GM12878 (cell line): Measurements from ENCODE around the gene FSTL4.

Experiments used
- CBX5 ChIP-seq: sonication (generic); IDR thresholded peaks from 2 replicates; pipeline ENCODE4 v1.6.1; 2016; ENCODE audit warnings: low read depth, moderate library complexity, mild to moderate bottlenecking, inconsistent platforms
- CEBPB ChIP-seq, 2 experiments: fragments of 150-350 bp in 1 of 2; IDR thresholded peaks; 2 replicates each; pipeline ENCODE4 v1.6.1; 2012 to 2014; ENCODE audit warnings: low read depth in 2 of 2, low read length in 2 of 2, borderline replicate concordance in 1 of 2, inconsistent platforms in 1 of 2
- EGR1 ChIP-seq, 2 experiments: IDR thresholded peaks; 1 replicate in 1 of 2; 2 replicates in 1 of 2; pipeline ENCODE4 v1.6.1; 2011 to 2012; ENCODE audit warnings: low read depth in 2 of 2, low read length in 2 of 2, borderline replicate concordance in 1 of 2, mild to moderate bottlenecking in 1 of 2, moderate library complexity in 1 of 2
- GABPA ChIP-seq: IDR thresholded peaks from 2 replicates; pipeline ENCODE4 v1.6.1; 2014; ENCODE audit warnings: antibody characterized with exemption, low read depth, mild to moderate bottlenecking, inconsistent platforms
- MXI1 ChIP-seq: fragments of 150-350 bp; IDR thresholded peaks from 2 replicates; pipeline ENCODE4 v1.6.1; 2011; ENCODE audit warnings: low read depth, mild to moderate bottlenecking, inconsistent platforms, low read length, improper control_type of control experiment
- NR2C2 ChIP-seq: IDR thresholded peaks from 2 replicates; pipeline ENCODE4 v1.6.1; 2011; ENCODE audit warnings: borderline replicate concordance, low read depth; ENCODE audit not compliant: control insufficient read depth, insufficient read length
- TAF1 ChIP-seq: IDR thresholded peaks from 2 replicates; pipeline ENCODE4 v1.6.1; 2011; ENCODE audit warnings: mild to moderate bottlenecking, low read depth, low read length, borderline replicate concordance
- TF ChIP-seq, protein P1 (sequence below), 3 experiments: IDR thresholded peaks in 2 of 3; conservative IDR thresholded peaks in 1 of 3; 2 replicates each; pipeline ENCODE4 v1.5.1; 2011; ENCODE audit warnings: low read depth in 3 of 3, low read length in 3 of 3, mild to moderate bottlenecking in 3 of 3, control low read depth in 2 of 3, moderate library complexity in 2 of 3, inconsistent platforms in 1 of 3, mixed read lengths in 1 of 3; ENCODE audit not compliant: control insufficient read depth in 2 of 3, insufficient read depth in 1 of 3; ENCODE audit errors: extremely low read depth in 1 of 3

DNA sequence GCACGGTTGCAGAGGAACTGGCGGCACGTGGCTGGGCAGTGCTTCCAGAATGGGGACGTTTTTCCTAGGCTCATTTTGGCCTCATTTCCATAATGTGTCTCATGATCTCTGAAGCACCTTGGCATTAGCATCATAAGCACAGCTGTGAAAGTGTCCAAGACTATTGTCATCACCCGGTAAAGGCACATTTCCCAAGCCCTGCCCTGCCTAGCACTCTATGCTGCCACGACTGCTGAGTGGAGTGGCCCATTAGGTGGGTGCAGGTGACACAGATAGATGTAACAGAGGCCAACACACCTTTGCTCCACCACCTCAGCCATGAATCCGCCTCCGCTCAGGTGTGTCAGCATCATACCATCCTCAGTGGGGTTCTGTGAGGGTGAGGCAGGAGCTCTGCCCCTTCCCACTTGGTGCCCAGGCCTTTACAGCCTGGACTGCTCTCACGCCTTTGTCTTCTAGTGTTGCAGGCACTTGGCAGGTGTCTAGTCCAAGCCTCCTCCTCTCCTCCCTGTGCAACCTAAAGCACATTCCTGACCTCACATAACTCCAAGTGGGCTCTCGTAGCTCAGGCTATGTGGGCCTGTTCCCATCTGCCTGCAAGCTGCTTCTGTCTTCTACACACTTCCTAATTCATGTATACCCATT is 213.0 kb downstream of the FSTL4 start:
- no peak for TF ChIP-seq CEBPB (IDR thresholded peaks at IDR 0.05; ENCODE audit: borderline replicate concordance in 1 of 2, low read depth in 2 of 2, low read length in 2 of 2)
- TF ChIP-seq, protein P1, sequence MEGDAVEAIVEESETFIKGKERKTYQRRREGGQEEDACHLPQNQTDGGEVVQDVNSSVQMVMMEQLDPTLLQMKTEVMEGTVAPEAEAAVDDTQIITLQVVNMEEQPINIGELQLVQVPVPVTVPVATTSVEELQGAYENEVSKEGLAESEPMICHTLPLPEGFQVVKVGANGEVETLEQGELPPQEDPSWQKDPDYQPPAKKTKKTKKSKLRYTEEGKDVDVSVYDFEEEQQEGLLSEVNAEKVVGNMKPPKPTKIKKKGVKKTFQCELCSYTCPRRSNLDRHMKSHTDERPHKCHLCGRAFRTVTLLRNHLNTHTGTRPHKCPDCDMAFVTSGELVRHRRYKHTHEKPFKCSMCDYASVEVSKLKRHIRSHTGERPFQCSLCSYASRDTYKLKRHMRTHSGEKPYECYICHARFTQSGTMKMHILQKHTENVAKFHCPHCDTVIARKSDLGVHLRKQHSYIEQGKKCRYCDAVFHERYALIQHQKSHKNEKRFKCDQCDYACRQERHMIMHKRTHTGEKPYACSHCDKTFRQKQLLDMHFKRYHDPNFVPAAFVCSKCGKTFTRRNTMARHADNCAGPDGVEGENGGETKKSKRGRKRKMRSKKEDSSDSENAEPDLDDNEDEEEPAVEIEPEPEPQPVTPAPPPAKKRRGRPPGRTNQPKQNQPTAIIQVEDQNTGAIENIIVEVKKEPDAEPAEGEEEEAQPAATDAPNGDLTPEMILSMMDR (IDR thresholded peaks at IDR 0.05 in 2 of 3, conservative IDR thresholded peaks at IDR 0.05 in 1 of 3; ENCODE audit: control insufficient read depth in 2 of 3, extremely low read depth in 1 of 3, insufficient read depth in 1 of 3, low read depth in 3 of 3, low read length in 3 of 3), result no peak
- TF ChIP-seq MXI1, result no peak
- TF ChIP-seq NR2C2, result no peak
- TF ChIP-seq EGR1 (IDR thresholded peaks at IDR 0.05; ENCODE audit: borderline replicate concordance in 1 of 2, low read depth in 2 of 2, low read length in 2 of 2), result no peak
- TF ChIP-seq TAF1, result no peak
- TF ChIP-seq CBX5, result no peak
- no peak for TF ChIP-seq GABPA
